HG03442 (cell line): ENCODE measurements around the gene CDH15.
"Not testable (repeated sequence)": the region's sequence is repeated elsewhere in the genome, so short reads cannot be mapped to it uniquely, and the experiment has no call there.

Source experiments
- ATAC-seq: cut with Tn5 transposase; IDR thresholded peaks from one replicate; pipeline ENCODE4 v1.9.1; 2021; ENCODE audit warnings: mild to moderate bottlenecking, moderate library complexity; ENCODE audit not compliant: unreplicated experiment

Gene CDH15

GRCh38 chr16:89172171-89172527 lies 601 bp downstream of the CDH15 start:
- no peak for ATAC-seq

DNA sequence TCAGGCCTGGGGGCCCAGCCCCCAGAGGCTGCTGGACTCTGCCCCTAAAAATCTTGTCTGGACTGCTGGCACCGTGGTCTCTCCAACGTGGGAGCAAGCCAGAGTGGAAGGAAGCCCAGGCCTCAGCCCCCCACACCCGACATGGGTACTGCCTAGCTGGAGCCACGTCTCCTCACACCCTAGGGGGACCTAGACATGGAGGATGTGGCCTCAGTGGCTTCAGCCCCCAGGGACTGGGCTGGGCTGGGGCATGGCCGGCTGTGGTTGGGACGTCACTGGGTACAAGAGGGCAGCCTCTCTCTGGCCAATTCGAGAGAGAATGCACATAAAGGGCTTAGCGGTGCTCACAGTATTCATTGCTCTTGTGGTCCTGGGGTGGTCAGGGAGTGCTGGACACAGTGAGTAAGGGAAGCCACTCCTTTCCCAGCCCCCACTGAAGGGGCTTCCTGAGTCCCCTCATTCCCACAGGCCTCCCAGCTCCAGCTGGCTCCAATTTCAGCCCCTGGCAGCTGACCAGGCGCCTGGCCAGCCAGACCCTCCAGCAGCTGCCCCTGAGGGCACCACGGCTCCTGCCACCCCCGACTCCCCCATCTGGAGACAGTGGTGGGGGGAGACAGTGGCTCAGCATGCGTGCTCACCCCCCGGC lies 1.1 kb downstream of the CDH15 start:
- ATAC-seq: no peak

GRCh38 chr16:89173174-89173921 lies 1.8 kb downstream of the CDH15 start:
- no peak for ATAC-seq

DNA sequence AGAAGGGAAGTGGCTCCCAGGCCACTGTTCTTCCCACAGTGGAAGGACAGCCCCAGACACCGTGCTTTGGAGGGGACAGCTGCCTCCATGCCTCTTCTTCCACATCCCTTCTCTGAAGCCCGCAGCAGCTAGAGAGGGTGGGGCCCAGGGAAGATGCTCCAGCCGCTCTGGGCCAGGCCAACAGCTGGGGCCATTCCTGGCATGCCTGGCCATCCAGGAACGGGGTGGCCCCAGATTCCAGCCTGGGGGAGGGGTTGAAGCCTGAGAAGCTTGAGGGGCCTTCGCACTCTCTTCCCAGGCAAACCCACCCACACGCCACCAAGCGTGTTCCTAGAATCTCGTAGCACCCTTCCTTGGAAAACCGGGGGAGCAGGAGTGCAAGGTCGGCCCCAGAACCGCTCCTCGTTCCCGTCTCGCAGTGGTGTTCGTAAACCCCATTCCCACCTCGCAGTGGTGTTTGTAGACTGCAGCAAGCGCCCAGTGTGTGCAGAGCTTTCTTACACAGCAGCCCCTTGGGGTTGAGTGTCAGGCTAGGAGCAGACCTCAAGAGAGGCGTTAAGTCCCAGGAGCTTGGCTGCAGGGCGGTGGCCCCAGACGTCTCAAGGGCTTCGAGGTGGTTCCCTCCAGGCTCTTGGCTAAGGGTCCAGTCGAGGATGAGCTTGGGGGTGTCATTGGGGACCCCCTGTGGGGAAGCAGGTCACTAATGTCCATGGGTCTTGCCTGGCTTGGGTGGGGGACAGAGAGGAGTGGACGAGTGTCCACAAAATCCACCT lies 2.7 kb downstream of the CDH15 start:
- no peak for ATAC-seq

DNA sequence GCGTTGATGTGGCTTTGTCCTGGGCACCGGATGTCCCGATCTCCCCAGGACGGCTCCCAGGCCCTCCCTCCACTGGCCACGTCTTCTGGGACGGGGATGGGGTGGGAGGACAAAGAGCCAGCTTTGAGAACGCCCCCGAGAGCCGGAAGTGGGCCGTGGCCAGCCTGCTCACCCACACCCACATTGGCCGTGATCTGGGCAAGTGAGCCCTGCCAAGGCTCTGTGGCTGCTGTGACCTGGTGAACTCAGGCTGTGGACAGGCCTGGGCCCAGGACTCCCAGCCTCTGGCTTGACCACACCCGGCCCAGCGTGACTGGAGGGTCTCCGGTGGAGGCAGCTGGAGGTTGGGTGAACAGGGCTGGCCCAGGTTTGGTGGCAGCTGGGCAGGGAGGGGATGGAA lies 3.3 kb downstream of the CDH15 start:
- ATAC-seq: no peak

DNA sequence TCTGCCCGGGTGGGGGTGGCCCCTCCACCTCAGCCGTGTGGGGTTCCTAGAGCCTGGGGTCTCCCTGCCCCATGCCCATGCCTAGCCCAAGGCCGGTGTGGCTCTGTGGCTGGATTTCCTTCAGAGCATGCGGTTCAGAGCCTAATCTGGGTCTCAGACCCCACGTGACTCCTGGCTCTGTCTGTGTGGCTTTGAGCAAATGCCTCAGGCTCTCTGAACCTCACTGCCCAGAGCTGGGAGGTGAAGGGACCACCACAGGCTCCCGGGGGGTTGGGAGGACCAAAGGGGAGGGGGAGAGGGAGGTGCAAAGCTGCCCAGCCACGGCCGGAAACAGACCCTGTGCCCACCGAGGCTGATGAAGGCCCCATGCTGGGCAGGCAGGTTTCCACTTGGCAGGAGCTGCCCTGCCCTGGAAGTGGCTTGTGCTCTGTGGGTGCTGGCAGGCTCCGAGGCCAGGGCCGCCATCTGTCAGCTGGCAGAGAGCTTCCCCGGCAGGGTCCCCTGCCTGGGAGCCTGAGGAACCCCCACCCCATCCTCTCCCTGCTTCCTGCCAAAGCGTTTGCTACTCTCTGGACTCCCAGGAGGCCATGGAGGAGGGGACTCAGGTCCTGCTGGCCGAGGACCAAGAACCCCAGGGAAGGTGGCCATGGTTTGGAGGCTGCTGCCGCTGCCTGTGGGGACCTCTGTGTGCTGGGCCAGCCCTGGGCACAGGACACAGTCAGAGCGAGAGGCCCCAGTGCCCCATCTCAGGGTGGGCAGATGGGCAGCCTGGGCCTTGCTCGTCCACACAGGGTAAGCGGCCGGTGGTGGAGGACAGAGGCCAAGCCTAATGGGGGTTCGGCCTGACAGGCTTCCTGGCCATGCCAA lies 4.0 kb downstream of the CDH15 start:
- ATAC-seq: no peak

GRCh38 chr16:89176147-89176690 lies 4.7 kb downstream of the CDH15 start:
- no peak for ATAC-seq

DNA sequence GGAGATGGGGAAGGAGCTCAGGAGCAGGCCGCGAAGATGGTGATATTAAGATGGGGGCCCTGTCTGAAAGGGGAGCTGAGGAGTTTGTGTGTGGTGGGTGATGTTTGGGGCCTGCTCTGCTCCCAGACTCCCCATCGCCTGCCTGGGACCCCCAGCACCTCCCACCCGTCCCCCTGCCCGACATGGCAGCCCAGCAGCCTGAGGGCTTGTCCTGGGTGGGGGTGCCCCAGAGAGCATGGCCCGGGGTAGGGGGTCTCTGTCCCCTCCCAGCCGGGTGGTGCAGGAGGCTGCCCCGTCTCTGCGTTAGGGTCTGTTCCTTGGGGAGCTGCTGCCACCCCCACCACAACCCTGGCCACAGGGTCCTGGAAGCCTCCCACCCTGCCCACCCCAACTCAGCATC lies 5.2 kb downstream of the CDH15 start:
- no peak for ATAC-seq

- ATAC-seq: no peak
Measured at GRCh38 chr16:89177501-89177900, 6.0 kb downstream of the CDH15 start.

GRCh38 chr16:89178453-89179147 lies 7.1 kb downstream of the CDH15 start:
- ATAC-seq: no peak

- ATAC-seq: no peak
Measured at GRCh38 chr16:89179148-89179484, 7.6 kb downstream of the CDH15 start.

DNA sequence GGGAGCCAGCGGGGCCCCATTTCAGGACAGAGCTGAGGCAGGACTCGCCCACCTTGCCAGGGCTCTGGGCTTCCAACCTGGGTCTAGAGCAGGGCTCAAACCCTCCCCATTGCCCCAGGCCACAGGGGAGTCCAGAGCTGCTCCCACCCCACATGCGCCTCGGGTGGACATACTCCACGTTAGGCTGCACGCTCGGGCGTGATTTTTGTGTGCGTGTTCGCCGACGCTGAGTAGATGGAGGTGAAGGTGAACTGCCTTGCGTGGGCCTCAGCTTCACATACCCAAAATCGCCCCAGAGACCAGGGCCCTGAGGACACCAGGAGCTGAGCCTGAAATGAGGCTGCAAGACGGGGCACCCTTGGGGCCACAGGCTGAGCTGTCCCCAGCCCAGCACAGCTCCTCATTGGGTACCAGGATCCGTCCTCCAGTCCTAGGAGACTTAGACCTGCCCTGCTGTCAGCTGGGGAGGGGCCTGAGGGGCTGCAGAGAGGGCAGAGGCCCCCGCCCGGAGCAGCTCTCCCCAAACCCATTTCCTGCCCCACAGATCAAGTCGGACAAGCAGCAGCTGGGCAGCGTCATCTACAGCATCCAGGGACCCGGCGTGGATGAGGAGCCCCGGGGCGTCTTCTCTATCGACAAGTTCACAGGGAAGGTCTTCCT lies 8.2 kb downstream of the CDH15 start:
- no peak for ATAC-seq

GRCh38 chr16:89183463-89183862 lies 11.9 kb downstream of the CDH15 start:
- no peak for ATAC-seq

GRCh38 chr16:89183975-89184676 lies 12.6 kb downstream of the CDH15 start:
- ATAC-seq: no peak

- ATAC-seq: no peak
Measured at GRCh38 chr16:89184677-89184932, 13.1 kb downstream of the CDH15 start.

- ATAC-seq: no peak
Measured at GRCh38 chr16:89184933-89185794, 13.6 kb downstream of the CDH15 start.

DNA sequence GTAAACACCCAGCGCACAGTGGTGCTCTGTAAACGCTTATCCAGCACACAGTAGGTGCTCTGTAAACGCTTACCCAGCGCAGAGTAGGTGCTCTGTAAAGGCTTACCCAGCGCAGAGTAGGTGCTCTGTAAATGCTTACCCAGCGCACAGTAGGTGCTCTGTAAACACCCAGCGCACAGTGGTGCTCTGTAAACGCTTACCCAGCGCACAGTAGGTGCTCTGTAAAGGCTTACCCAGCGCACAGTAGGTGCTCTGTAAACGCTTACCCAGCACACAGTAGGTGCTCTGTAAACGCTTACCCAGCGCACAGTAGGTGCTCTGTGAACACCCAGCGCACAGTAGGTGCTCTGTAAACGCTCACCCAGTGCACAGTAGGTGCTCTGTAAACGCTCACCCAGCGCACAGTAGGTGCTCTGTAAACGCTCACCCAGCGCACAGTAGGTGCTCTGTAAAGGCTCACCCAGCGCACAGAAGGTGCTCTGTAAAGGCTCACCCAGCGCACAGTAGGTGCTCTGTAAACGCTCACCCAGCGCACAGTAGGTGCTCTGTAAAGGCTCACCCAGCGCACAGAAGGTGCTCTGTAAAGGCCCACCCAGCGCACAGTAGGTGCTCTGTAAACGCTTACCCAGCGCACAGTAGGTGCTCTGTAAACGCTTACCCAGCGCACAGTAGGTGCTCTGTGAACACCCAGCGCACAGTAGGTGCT lies 14.5 kb downstream of the CDH15 start:
- not testable (repeated sequence) for ATAC-seq

DNA sequence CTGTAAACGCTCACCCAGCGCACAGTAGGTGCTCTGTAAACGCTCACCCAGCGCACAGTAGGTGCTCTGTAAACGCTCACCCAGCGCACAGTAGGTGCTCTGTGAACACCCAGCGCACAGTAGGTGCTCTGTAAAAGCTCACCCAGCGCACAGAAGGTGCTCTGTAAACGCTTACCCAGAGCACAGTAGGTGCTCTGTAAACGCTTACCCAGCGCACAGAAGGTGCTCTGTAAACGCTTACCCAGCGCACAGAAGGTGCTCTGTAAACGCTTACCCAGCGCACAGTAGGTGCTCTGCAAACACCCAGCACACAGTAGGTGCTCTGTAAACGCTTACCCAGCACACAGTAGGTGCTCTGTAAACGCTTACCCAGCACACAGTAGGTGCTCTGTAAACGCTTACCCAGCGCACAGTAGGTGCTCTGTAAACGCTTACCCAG lies 15.1 kb downstream of the CDH15 start:
- ATAC-seq: not testable (repeated sequence)
